Mononuclear cell (primary cell): Measurements from ENCODE around the gene AKAP14. TPM values are rescaled to one million over a fixed set of nuclear protein-coding genes. Genes with fewer than 3 reads are reported as not detected.
"Not testable (repeated sequence)": the region's sequence is repeated elsewhere in the genome, so short reads cannot be mapped to it uniquely, and the experiment has no call there.

Experiments used
- H3K27me3 ChIP-seq: 2 replicates; pipeline ENCODE4 v1.6.0; 2011; ENCODE audit warnings: low read length, control low read depth; ENCODE audit not compliant: insufficient read depth
- H3K4me1 ChIP-seq: 2 replicates; pipeline ENCODE4 v1.5.1; 2011; ENCODE audit warnings: mild to moderate bottlenecking, low read length, control low read depth; ENCODE audit not compliant: insufficient read depth
- H3K4me3 ChIP-seq: 2 replicates; pipeline ENCODE4 v1.5.1; 2011; ENCODE audit warnings: mild to moderate bottlenecking, low read length, moderate library complexity
- H3K9me3 ChIP-seq: 2 replicates; pipeline ENCODE4 v1.5.1; 2011; ENCODE audit warnings: low read depth, mild to moderate bottlenecking, control low read depth, low read length
- total RNA-seq: library from RNA; depleted of rRNA; stranded (reverse); fragments of >200 nt; gene quantifications from one replicate; pipeline ENCODE4 v1.2.3, GENCODE V29; 2012

Gene AKAP14
- total RNA-seq, 1 donor: not detected

DNA sequence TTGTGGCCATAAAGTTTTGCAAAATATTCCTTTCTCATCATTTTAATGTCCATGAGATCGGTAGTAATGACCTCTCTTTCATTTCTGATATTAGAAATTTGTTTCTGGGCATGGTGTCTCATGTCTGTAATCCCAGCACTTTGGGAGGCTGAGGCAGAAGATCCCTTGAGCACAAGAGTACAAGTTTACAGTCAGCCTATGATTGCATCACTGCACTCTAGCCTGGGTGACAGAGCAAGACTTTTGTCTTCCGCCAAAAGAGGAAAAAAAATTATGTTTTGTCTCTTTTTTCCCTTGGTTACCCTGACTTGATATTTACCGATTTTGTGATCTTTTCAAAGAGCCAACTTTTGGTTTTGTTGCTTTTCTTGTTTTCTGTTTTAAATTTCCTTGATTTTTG lies 58.7 kb downstream of the AKAP14 start:
- Histone ChIP-seq H3K9me3 (no peaks in the 10 kb centered on the region), H3K27me3 (no peaks in the 10 kb centered on the region), H3K4me3 (no peak overlapping the region), H3K4me1 (no peaks in the 10 kb centered on the region)

DNA sequence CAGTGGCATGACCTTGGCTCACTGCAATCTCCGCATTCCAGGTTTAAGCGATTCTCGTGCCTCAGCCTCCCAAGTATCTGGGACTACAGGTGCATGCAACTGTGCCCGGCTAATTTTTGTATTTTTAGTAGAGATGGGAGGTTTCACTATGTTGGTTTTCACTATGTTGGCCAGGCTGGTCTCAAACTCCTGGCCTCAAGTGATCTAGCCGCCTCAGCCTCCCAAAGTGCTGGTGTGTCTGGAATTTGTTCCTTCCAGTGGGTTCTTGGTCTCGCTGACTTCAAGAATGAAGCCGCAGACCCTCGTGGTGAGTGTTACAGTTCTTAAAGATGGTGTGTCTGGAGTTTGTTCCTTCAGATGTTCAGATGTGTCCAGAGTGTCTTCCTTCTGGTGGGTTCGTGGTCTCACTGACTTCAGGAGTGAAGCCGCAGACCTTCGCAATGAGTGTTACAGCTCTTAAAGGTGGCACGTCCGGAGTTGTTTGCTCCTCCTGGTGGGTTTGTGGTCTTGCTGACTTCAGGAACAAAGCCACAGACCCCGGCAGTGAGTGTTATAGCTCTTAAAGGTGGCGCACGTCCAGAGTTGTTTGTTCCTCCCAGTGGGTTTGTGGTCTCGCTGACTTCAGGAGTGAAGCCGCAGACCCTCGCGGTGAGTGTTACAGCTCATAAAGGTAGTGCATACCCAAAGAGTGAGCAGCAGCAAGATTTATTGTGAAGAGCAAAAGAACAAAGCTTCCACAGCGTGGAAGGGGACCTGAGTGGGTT lies 60.3 kb downstream of the AKAP14 start:
- H3K4me3 ChIP-seq, H3K4me1 ChIP-seq, H3K27me3 ChIP-seq, H3K9me3 ChIP-seq: not testable (repeated sequence)

GRCh38 chrX:119960625-119961024 lies 64.9 kb downstream of the AKAP14 start:
- Histone ChIP-seq H3K4me3 (no peak overlapping the region), H3K9me3 (no peaks in the 10 kb centered on the region), H3K27me3 (no peaks in the 10 kb centered on the region), H3K4me1 (no peaks in the 10 kb centered on the region)

- not testable (repeated sequence) for H3K9me3 ChIP-seq, H3K4me3 ChIP-seq, H3K4me1 ChIP-seq, H3K27me3 ChIP-seq
These were observed 71.1 kb downstream of the AKAP14 start for GRCh38 chrX:119966837-119967236.

Other genes with a start within 250 kb of the AKAP14 start
- 141 TPM for gene SEPTIN6, start 202.7 kb upstream of the AKAP14 start, total RNA-seq
- 0.42 TPM for gene SOWAHD, start 137.3 kb upstream of the AKAP14 start, total RNA-seq
- 6,218 TPM for gene RPL39, start 104.3 kb upstream of the AKAP14 start, total RNA-seq
- 2.3 TPM for gene UPF3B, start 42.9 kb upstream of the AKAP14 start, total RNA-seq
- gene RNF113A, start 24.2 kb upstream of the AKAP14 start, total RNA-seq: 25.6 TPM
- gene NDUFA1, start 24.1 kb upstream of the AKAP14 start, total RNA-seq: 41.3 TPM
- gene NKAP, start 47.9 kb downstream of the AKAP14 start, total RNA-seq: 9.0 TPM
- gene RHOXF2B, start 181.8 kb downstream of the AKAP14 start, total RNA-seq: under 0.01 TPM
- 0.21 TPM for gene RHOXF1, start 220.0 kb downstream of the AKAP14 start, total RNA-seq